ENCODE measurements around the gene TTN. TPM values are rescaled to one million over a fixed set of nuclear protein-coding genes. Genes with fewer than 3 reads are reported as not detected.

TTN gene
- total and polyA plus RNA-seq, 10 of the 15 experiments (the other 5 are each of a cell fraction or from before 2014, with no cell fraction given), result 0.15 to 9.0 (median 1.8) TPM

GRCh38 chr2:178734518-178734917, 72.7 kb downstream of the TTN start:
- ChIA-PET RAD21 (ENCODE audit: unreplicated experiment) (no interaction called here), POLR2A (no interaction called here), CTCF (no interaction called here), SMC1A (ENCODE audit: uncharacterized antibody, unreplicated experiment) (interaction anchor here (1.1 to 1.4 kb wide), 2 partner anchors 10 to 252 kb away, joined by 3 read pairs; no protein-coding TSS in a partner anchor)
- no peak overlapping the region for H3K4me2 ChIP-seq (ENCODE audit: control insufficient read depth, insufficient read depth)
- no peak for DNase-seq (ENCODE audit: low read depth, low spot score)
- 45% methylated on average over 4 of the region's 4 CpGs for WGBS (ENCODE audit: insufficient coverage, insufficient replicate concordance, low lambda C conversion rate, missing lambda C conversion rate)
- BruUV-seq (replicated peaks), result no TSS peak
- intact Hi-C loops (cut with micrococcal nuclease; ENCODE audit: unreplicated experiment), result no loop called here
- TF ChIP-seq CREB1 (IDR thresholded peaks at IDR 0.05; ENCODE audit: low read depth) (no peak), ZSCAN29 (IDR thresholded peaks at IDR 0.05) (no peak), ZBTB4 (CRISPR knock-in tag; IDR thresholded peaks at IDR 0.05) (no peak), SMAD1 (IDR thresholded peaks at IDR 0.05; ENCODE audit: low read depth, partially characterized antibody) (no peak), TARDBP (IDR thresholded peaks at IDR 0.05; ENCODE audit: borderline replicate concordance) (no peak), IKZF1 (conservative IDR thresholded peaks at IDR 0.05) (no peak), HDGF (IDR thresholded peaks at IDR 0.05) (no peak), HDAC6 (IDR thresholded peaks at IDR 0.05; ENCODE audit: unreplicated experiment) (no peak)
- H3K27me3 ChIP-seq (replicated peaks in 1 of 2; ENCODE audit: control insufficient read depth in 2 of 2, insufficient read depth in 2 of 2, low read length in 1 of 2), result no peaks in the 10 kb centered on the region
- H3K4me3 ChIP-seq, result no peak overlapping the region
- H3K79me2 ChIP-seq (ENCODE audit: control insufficient read depth, insufficient read depth, low read length), result no peaks in the 10 kb centered on the region
- no peaks in the 10 kb centered on the region for H3K4me1 ChIP-seq (ENCODE audit: control insufficient read depth, insufficient read depth, low read length)
- in situ Hi-C loops (cut with MboI), result no loop called here
- no peak for ATAC-seq
- H4K20me1 ChIP-seq (ENCODE audit: control insufficient read depth, insufficient read depth), result no peaks in the 10 kb centered on the region
- H3K27ac ChIP-seq (ENCODE audit: control insufficient read depth, insufficient read depth), result no peak overlapping the region
- FAIRE-seq, result no peak
- H3K9ac ChIP-seq (ENCODE audit: control insufficient read depth, insufficient read depth, low read length), result no peak overlapping the region
- no peak overlapping the region for H2AFZ ChIP-seq (ENCODE audit: control insufficient read depth, low read depth, low read length)
- H3K9me3 ChIP-seq (replicated peaks; ENCODE audit: control insufficient read depth, insufficient read depth, low read length), result no peaks in the 10 kb centered on the region
- H3K36me3 ChIP-seq (ENCODE audit: control insufficient read depth in 2 of 2, insufficient read depth in 2 of 2, low read length in 1 of 2), result no peaks in the 10 kb centered on the region

Data from GM12878 (cell line).